OCI-LY1 (cell line): ENCODE results near the gene LTBP2.

ENCODE experiments used
- H2AFZ ChIP-seq: fragments of 200-600 bp; sonication (generic), shearing (Covaris generic); 2 replicates; pipeline ENCODE4 v1.6.0; 2014; ENCODE audit warnings: antibody characterized with exemption, mild to moderate bottlenecking, low read length
- H3F3A ChIP-seq: fragments of 200-600 bp; sonication (generic), shearing (Covaris generic); 2 replicates; pipeline ENCODE4 v1.6.0; 2014; ENCODE audit warnings: mild to moderate bottlenecking, antibody characterized with exemption, low read length, moderate library complexity; ENCODE audit not compliant: insufficient read depth
- H3K27ac ChIP-seq: fragments of 200-600 bp; sonication (generic); 2 replicates; pipeline ENCODE4 v1.5.1; 2014; ENCODE audit warnings: low read length, mixed run types, mild to moderate bottlenecking, low read depth; ENCODE audit not compliant: poor library complexity, severe bottlenecking
- H3K27me3 ChIP-seq: fragments of 200-600 bp; sonication (generic); 2 replicates; pipeline ENCODE4 v1.6.0; 2014; ENCODE audit warnings: antibody characterized with exemption, mild to moderate bottlenecking, low read length, moderate library complexity; ENCODE audit not compliant: insufficient read depth
- H3K36me3 ChIP-seq: fragments of 200-600 bp; sonication (generic); 2 replicates; pipeline ENCODE4 v1.6.1; 2014; ENCODE audit warnings: mild to moderate bottlenecking, antibody characterized with exemption, low read length, moderate library complexity, mixed read lengths; ENCODE audit not compliant: insufficient read depth
- H3K4me1 ChIP-seq: fragments of 200-600 bp; sonication (generic); 2 replicates; pipeline ENCODE4 v1.5.1; 2014; ENCODE audit warnings: mild to moderate bottlenecking, low read length, moderate library complexity; ENCODE audit not compliant: insufficient read depth, severe bottlenecking
- H3K4me2 ChIP-seq: fragments of 200-600 bp; sonication (generic), shearing (Covaris generic); 2 replicates; pipeline ENCODE4 v1.6.1; 2014; ENCODE audit warnings: low read length
- H3K4me3 ChIP-seq: fragments of 200-600 bp; sonication (generic); 2 replicates; pipeline ENCODE4 v1.5.1; 2014; ENCODE audit warnings: low read length, low read depth, mild to moderate bottlenecking, mixed read lengths; ENCODE audit not compliant: poor library complexity, severe bottlenecking
- H3K79me2 ChIP-seq: fragments of 200-600 bp; shearing (Covaris generic); 2 replicates; pipeline ENCODE4 v1.6.1; 2016; ENCODE audit warnings: mixed run types, low read length, mixed read lengths; ENCODE audit not compliant: insufficient read depth
- H3K9ac ChIP-seq: fragments of 200-600 bp; sonication (generic), shearing (Covaris generic); 2 replicates; pipeline ENCODE4 v1.6.1; 2014; ENCODE audit warnings: mild to moderate bottlenecking, low read length, mixed read lengths
- H3K9me2 ChIP-seq: fragments of 200-600 bp; sonication (generic), shearing (Covaris generic); 2 replicates; pipeline ENCODE4 v1.6.1; 2014; ENCODE audit warnings: low read depth, mild to moderate bottlenecking, low read length, mixed read lengths
- H3K9me3 ChIP-seq: fragments of 200-600 bp; shearing (Covaris generic); 2 replicates; pipeline ENCODE4 v1.6.1; 2014; ENCODE audit warnings: low read length, mixed read lengths
- H4K20me1 ChIP-seq: fragments of 200-600 bp; sonication (generic), shearing (Covaris generic); 2 replicates; pipeline ENCODE4 v1.6.0; 2016; ENCODE audit warnings: mild to moderate bottlenecking, low read length; ENCODE audit not compliant: insufficient read depth
- EZH2 ChIP-seq: fragments of 200-600 bp; sonication (generic), shearing (Covaris generic); IDR thresholded peaks from 2 replicates; pipeline ENCODE4 v1.8.0; 2017; ENCODE audit warnings: borderline replicate concordance, mixed run types, mild to moderate bottlenecking, antibody characterized with exemption, low read length, moderate library complexity, mixed read lengths
- TF ChIP-seq, protein P1 (sequence below): fragments of 200-600 bp; sonication (generic), shearing (Covaris generic); IDR thresholded peaks from 2 replicates; pipeline ENCODE4 v1.5.1; 2017; ENCODE audit warnings: mild to moderate bottlenecking, antibody characterized with exemption, low read length, moderate library complexity, mixed read lengths

The LTBP2 gene

DNA sequence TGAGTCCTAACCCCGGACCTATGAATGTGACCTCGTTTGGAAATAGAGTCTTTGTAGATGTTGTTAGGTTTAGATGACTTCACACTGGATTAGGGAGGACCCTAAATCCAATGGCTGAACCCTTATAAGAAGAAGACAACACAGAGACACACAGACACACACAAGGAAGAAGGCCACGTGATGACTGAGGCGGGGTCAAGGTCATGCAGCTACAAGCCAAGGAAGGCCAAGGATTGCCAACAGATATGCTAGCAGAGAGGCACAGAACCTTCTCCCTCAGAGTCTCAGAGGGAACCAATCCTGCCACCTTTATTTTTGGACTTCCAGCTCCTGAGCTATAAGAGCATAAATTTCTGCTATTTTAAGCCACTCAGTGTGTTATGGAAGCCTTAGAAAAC is 31.8 kb downstream of the LTBP2 start:
- no peak overlapping the region for H3K4me2 ChIP-seq
- no peak overlapping the region for H3K9ac ChIP-seq
- H3K79me2 ChIP-seq = no peaks in the 10 kb centered on the region
- no peak overlapping the region for H3K27ac ChIP-seq
- H4K20me1 ChIP-seq = no peaks in the 10 kb centered on the region
- no peaks in the 10 kb centered on the region for H3K9me2 ChIP-seq
- H2AFZ ChIP-seq = no peak overlapping the region
- no peaks in the 10 kb centered on the region for H3K4me1 ChIP-seq
- no peaks in the 10 kb centered on the region for H3K9me3 ChIP-seq
- no peak overlapping the region for H3K4me3 ChIP-seq
- TF ChIP-seq, protein P1, sequence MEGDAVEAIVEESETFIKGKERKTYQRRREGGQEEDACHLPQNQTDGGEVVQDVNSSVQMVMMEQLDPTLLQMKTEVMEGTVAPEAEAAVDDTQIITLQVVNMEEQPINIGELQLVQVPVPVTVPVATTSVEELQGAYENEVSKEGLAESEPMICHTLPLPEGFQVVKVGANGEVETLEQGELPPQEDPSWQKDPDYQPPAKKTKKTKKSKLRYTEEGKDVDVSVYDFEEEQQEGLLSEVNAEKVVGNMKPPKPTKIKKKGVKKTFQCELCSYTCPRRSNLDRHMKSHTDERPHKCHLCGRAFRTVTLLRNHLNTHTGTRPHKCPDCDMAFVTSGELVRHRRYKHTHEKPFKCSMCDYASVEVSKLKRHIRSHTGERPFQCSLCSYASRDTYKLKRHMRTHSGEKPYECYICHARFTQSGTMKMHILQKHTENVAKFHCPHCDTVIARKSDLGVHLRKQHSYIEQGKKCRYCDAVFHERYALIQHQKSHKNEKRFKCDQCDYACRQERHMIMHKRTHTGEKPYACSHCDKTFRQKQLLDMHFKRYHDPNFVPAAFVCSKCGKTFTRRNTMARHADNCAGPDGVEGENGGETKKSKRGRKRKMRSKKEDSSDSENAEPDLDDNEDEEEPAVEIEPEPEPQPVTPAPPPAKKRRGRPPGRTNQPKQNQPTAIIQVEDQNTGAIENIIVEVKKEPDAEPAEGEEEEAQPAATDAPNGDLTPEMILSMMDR = no peak
- TF ChIP-seq EZH2 = no peak
- no peaks in the 10 kb centered on the region for H3F3A ChIP-seq
- no peaks in the 10 kb centered on the region for H3K36me3 ChIP-seq
- no peaks in the 10 kb centered on the region for H3K27me3 ChIP-seq

DNA sequence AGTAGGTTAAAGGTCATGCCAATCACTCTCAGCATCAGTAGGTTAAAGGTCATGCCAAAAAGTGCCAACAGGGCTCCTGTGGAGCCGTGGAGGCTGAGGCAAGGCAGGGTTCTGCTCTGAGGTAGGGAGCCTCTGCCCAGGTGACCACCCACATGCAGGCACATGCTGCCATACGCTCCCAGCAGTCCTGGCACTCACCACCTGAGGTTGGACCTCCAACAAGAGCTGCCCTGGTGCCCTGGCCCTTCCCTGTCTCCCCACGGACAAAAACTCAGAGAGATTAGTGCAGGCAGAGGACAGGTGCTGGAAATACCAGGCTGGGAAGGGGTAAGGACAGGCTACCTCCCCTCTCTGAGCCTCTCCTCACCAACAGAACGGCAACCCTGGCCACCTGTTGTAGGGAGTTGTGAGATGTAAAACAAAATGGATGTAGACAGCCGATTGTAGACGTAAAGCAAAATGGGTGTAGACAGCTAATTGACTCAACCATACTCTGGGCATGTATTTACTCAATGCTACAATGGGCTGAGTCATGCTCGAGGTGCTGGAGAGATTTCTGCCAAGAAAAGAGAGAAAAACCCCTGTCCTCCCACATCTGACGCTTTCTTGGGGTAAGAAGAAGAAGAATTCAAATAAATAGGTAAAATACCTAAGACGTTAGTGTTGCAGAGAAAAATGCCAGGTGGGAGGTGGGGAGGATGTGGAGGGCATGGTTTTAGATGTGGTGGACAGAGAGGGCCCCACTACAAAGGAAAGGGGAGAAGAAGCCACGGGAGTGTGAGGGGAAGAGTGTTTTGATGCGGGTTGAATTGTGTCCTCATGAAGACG is 32.4 kb downstream of the LTBP2 start:
- no peak overlapping the region for H3K4me3 ChIP-seq
- TF ChIP-seq, protein P1 = no peak
- no peak for TF ChIP-seq EZH2
- no peaks in the 10 kb centered on the region for H3K79me2 ChIP-seq
- H3K9ac ChIP-seq = no peak overlapping the region
- H2AFZ ChIP-seq = no peak overlapping the region
- no peaks in the 10 kb centered on the region for H3K27me3 ChIP-seq
- H3K9me2 ChIP-seq = no peaks in the 10 kb centered on the region
- no peak overlapping the region for H3K27ac ChIP-seq
- no peaks in the 10 kb centered on the region for H3K9me3 ChIP-seq
- no peaks in the 10 kb centered on the region for H4K20me1 ChIP-seq
- no peak overlapping the region for H3K4me2 ChIP-seq
- no peaks in the 10 kb centered on the region for H3K4me1 ChIP-seq
- no peaks in the 10 kb centered on the region for H3K36me3 ChIP-seq
- no peaks in the 10 kb centered on the region for H3F3A ChIP-seq

DNA sequence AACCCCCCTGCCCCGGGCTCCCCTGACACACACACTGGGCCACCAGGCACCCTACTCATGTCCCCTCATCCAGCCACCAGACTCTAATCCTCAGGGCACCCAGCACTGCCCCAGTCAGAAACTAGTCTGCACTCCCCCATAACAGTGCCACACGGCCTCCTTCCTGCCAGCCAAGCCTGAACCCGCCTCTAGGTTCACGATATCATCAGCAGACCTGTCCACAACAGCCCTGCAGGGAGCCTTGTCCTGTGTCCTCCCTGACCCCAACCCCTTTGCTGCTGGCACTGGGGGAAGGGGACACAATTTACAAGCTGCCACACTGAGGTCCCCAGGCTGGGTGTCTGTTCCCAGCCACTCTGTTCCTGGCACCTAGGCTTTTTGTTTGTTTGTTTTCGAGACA is 33.6 kb downstream of the LTBP2 start:
- H3K27ac ChIP-seq = no peak overlapping the region
- no peak overlapping the region for H3K9ac ChIP-seq
- H3K4me2 ChIP-seq = no peak overlapping the region
- no peak overlapping the region for H3K4me3 ChIP-seq
- H3K36me3 ChIP-seq = no peaks in the 10 kb centered on the region
- H3K9me3 ChIP-seq = no peaks in the 10 kb centered on the region
- no peaks in the 10 kb centered on the region for H3K79me2 ChIP-seq
- no peaks in the 10 kb centered on the region for H3K4me1 ChIP-seq
- TF ChIP-seq, protein P1 = no peak
- no peak for TF ChIP-seq EZH2
- H3K9me2 ChIP-seq = no peaks in the 10 kb centered on the region
- H4K20me1 ChIP-seq = no peaks in the 10 kb centered on the region
- no peak overlapping the region for H2AFZ ChIP-seq
- no peaks in the 10 kb centered on the region for H3K27me3 ChIP-seq
- no peaks in the 10 kb centered on the region for H3F3A ChIP-seq
